ENCODE results near the gene ACSS1.

DNA sequence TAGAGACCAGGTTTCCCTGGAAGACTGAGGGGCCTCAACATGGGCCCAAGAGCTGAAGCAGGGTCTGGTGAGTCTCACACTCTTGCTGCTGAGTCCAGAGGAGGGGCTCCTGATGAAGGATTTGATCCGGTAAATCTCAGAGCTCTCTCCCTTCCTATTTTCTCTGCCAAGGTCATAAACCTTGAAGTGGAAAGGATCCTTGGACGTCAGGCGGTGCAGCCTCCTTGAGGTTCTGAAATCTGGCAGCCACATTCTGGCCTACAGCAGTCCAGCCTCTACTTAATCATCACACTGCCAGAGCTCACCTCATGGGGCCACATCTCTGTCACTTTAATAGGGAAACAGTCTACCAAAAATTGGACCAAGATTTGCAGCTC is 24.0 kb downstream of the ACSS1 start:
- TF ChIP-seq POLR2A (IDR thresholded peaks at IDR 0.05) = no peak
- TF ChIP-seq, protein P1, sequence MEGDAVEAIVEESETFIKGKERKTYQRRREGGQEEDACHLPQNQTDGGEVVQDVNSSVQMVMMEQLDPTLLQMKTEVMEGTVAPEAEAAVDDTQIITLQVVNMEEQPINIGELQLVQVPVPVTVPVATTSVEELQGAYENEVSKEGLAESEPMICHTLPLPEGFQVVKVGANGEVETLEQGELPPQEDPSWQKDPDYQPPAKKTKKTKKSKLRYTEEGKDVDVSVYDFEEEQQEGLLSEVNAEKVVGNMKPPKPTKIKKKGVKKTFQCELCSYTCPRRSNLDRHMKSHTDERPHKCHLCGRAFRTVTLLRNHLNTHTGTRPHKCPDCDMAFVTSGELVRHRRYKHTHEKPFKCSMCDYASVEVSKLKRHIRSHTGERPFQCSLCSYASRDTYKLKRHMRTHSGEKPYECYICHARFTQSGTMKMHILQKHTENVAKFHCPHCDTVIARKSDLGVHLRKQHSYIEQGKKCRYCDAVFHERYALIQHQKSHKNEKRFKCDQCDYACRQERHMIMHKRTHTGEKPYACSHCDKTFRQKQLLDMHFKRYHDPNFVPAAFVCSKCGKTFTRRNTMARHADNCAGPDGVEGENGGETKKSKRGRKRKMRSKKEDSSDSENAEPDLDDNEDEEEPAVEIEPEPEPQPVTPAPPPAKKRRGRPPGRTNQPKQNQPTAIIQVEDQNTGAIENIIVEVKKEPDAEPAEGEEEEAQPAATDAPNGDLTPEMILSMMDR (IDR thresholded peaks at IDR 0.05) = no peak
